GM23338 (cell line): Measurements from ENCODE around the gene PIKFYVE. TPM values are rescaled to one million over a fixed set of nuclear protein-coding genes. Genes with fewer than 3 reads are reported as not detected.

Experiments
- ATAC-seq: fragments of 200-7000 bp; cut with Tn5 transposase; 3 replicates; pipeline ENCODE4 v1.9.1; 2020
- DNase-seq: peaks from one replicate; pipeline ENCODE4 v3.0.0-alpha.2; 2015; ENCODE audit warnings: low spot score
- H2AFZ ChIP-seq: fragments of 200-600 bp; sonication (generic); 2 replicates; pipeline ENCODE4 v1.8.0; 2016; ENCODE audit warnings: antibody characterized with exemption, mild to moderate bottlenecking, moderate library complexity
- H3F3A ChIP-seq: fragments of 200-600 bp; sonication (generic); replicated peaks from 2 replicates; pipeline ENCODE4 v1.8.0; 2017; ENCODE audit warnings: antibody characterized with exemption, mixed run types, low read depth
- H3K27ac ChIP-seq: fragments of 200-600 bp; sonication (generic); 2 replicates; pipeline ENCODE4 v1.6.1; 2016; ENCODE audit warnings: low read depth
- H3K27me3 ChIP-seq: fragments of 200-600 bp; sonication (generic); 2 replicates; pipeline ENCODE4 v1.8.0; 2016; ENCODE audit warnings: mild to moderate bottlenecking, mixed run types, moderate library complexity; ENCODE audit not compliant: insufficient read depth
- H3K36me3 ChIP-seq: fragments of 200-600 bp; sonication (generic); 2 replicates; pipeline ENCODE4 v1.8.0; 2016; ENCODE audit warnings: mild to moderate bottlenecking; ENCODE audit not compliant: insufficient read depth
- H3K4me1 ChIP-seq: fragments of 200-600 bp; sonication (generic); 2 replicates; pipeline ENCODE4 v1.8.0; 2016; ENCODE audit warnings: mild to moderate bottlenecking, moderate library complexity; ENCODE audit not compliant: insufficient read depth
- H3K4me2 ChIP-seq: fragments of 200-600 bp; sonication (generic); 2 replicates; pipeline ENCODE4 v1.7.1; 2017; ENCODE audit warnings: mixed run types
- H3K4me3 ChIP-seq: fragments of 200-600 bp; sonication (generic); 2 replicates; pipeline ENCODE4 v1.6.1; 2016; ENCODE audit warnings: mixed run types
- H3K79me2 ChIP-seq: fragments of 200-600 bp; sonication (generic); replicated peaks from 2 replicates; pipeline ENCODE4 v1.8.0; 2017; ENCODE audit warnings: mild to moderate bottlenecking; ENCODE audit not compliant: insufficient read depth
- H3K9me2 ChIP-seq: fragments of 200-600 bp; sonication (generic); 2 replicates; pipeline ENCODE4 v1.8.0; 2017; ENCODE audit not compliant: insufficient read depth
- H4K20me1 ChIP-seq: fragments of 200-600 bp; sonication (generic); replicated peaks from 2 replicates; pipeline ENCODE4 v1.8.0; 2017; ENCODE audit warnings: mild to moderate bottlenecking; ENCODE audit not compliant: insufficient read depth
- H3K27ac Mint-ChIP-seq: 2 replicates; pipeline ENCODE4 v1.8.0; 2020; ENCODE audit warnings: inconsistent platforms, mild to moderate bottlenecking, moderate library complexity, mixed read lengths
- H3K27me3 Mint-ChIP-seq: 3 replicates; pipeline ENCODE4 v1.8.0; 2022; ENCODE audit warnings: low read depth, mild to moderate bottlenecking, moderate library complexity, mixed read lengths, inconsistent platforms; ENCODE audit not compliant: insufficient read depth, poor library complexity
- H3K36me3 Mint-ChIP-seq: 3 replicates; pipeline ENCODE4 v1.8.0; 2021; ENCODE audit warnings: low read depth, mild to moderate bottlenecking, inconsistent platforms, moderate library complexity, mixed read lengths
- H3K4me1 Mint-ChIP-seq: 3 replicates; pipeline ENCODE4 v1.8.0; 2020; ENCODE audit warnings: mild to moderate bottlenecking, inconsistent platforms, mixed read lengths
- H3K4me3 Mint-ChIP-seq: 3 replicates; pipeline ENCODE4 v1.8.0; 2021; ENCODE audit warnings: moderate library complexity, mild to moderate bottlenecking, inconsistent platforms, mixed read lengths
- H3K9me3 Mint-ChIP-seq: 3 replicates; pipeline ENCODE4 v1.8.0; 2020; ENCODE audit warnings: moderate library complexity, mild to moderate bottlenecking, inconsistent platforms, mixed read lengths
- CREB1 ChIP-seq: fragments of 250-450 bp; sonication (Bioruptor Pico); IDR thresholded peaks from 2 replicates; pipeline ENCODE4 v1.5.0; 2020; ENCODE audit warnings: low read depth, mild to moderate bottlenecking, moderate library complexity
- CTCF ChIP-seq, 2 experiments: fragments of 200-600 bp in 1 of 2; sonication (generic) in 1 of 2; conservative IDR thresholded peaks; 2 replicates each; pipeline versions ENCODE4 v1.5.1 to v1.6.1; 2016 to 2017; ENCODE audit warnings: antibody characterized with exemption in 2 of 2, low read depth in 2 of 2, mild to moderate bottlenecking in 2 of 2, moderate library complexity in 1 of 2
- ETS1 ChIP-seq: IDR thresholded peaks from 2 replicates; pipeline ENCODE4 v1.6.1; 2016; ENCODE audit warnings: antibody characterized with exemption
- EZH2 ChIP-seq: fragments of 200-600 bp; sonication (generic); IDR thresholded peaks from one replicate; pipeline ENCODE4 v1.8.0; 2017; ENCODE audit warnings: antibody characterized with exemption, mild to moderate bottlenecking, low read depth; ENCODE audit not compliant: unreplicated experiment
- EZH2phosphoT487 ChIP-seq: fragments of 200-600 bp; sonication (generic); IDR thresholded peaks from one replicate; pipeline ENCODE4 v1.8.1; 2018; ENCODE audit warnings: antibody characterized with exemption; ENCODE audit not compliant: unreplicated experiment
- JUNB ChIP-seq: IDR thresholded peaks from one replicate; pipeline ENCODE4 v1.6.1; 2016; ENCODE audit warnings: antibody characterized with exemption; ENCODE audit not compliant: unreplicated experiment
- NANOG ChIP-seq: IDR thresholded peaks from 2 replicates; pipeline ENCODE4 v1.6.1; 2016; ENCODE audit warnings: antibody characterized with exemption, borderline replicate concordance
- POLR2AphosphoS5 ChIP-seq: IDR thresholded peaks from 2 replicates; pipeline ENCODE4 v1.6.1; 2016; ENCODE audit warnings: antibody characterized with exemption, low read depth
- REST ChIP-seq: IDR thresholded peaks from one replicate; pipeline ENCODE4 v1.6.1; 2018; ENCODE audit warnings: antibody characterized with exemption; ENCODE audit not compliant: unreplicated experiment
- STAT1 ChIP-seq: IDR thresholded peaks from one replicate; pipeline ENCODE4 v1.6.1; 2016; ENCODE audit warnings: antibody characterized with exemption; ENCODE audit not compliant: unreplicated experiment
- ZNF114 ChIP-seq: fragments of 250-450 bp; sonication (Bioruptor Pico); IDR thresholded peaks from 2 replicates; pipeline ENCODE4 v1.5.0; 2020; ENCODE audit warnings: mild to moderate bottlenecking, moderate library complexity
- polyA plus RNA-seq: library from polyadenylated mRNA; unstranded; fragments of >200 nt; fragmentation: Nextera tagmentation; extraction: Ambion mirVana; gene quantifications from 2 replicates; pipeline ENCODE4 v1.2.1, GENCODE V29; 2016
- total RNA-seq: library from RNA; depleted of rRNA; stranded (reverse); fragments of >200 nt; shearing (Covaris generic); gene quantifications from 2 replicates; pipeline ENCODE4 v1.2.3, GENCODE V29; 2014

PIKFYVE gene
- total and polyA plus RNA-seq, 2 experiments from 2014 or later: 15.1 to 48.0 TPM

- H3K27ac ChIP-seq: peak within 1 kb of the TSS; percentile 98
- no peaks in the 10 kb centered on the region for H3K27me3 ChIP-seq
- Mint-ChIP-seq H3K27me3 (peaks cover 13% of the 10 kb centered on the region), H3K4me1 (peaks cover 38% of the 10 kb centered on the region), H3K27ac (peak within 1 kb of the TSS; percentile 98), H3K36me3 (peaks cover 39% of the 10 kb centered on the region), H3K9me3 (no peaks in the 10 kb centered on the region; the same call in 2 of the 3 replicates), H3K4me3 (peak within 1 kb of the TSS; percentile 99)
- peaks cover 24% of the 10 kb centered on the region for H3K4me1 ChIP-seq
- ATAC-seq: peak; percentile 82
- H3K79me2 ChIP-seq: peaks cover 45% of the 10 kb centered on the region
- H3K4me2 ChIP-seq: peak within 1 kb of the TSS; percentile 99
- H3K4me3 ChIP-seq: peak within 1 kb of the TSS; percentile 99
- no peaks in the 10 kb centered on the region for H3K9me2 ChIP-seq
- H4K20me1 ChIP-seq: peaks cover 13% of the 10 kb centered on the region
- peak; percentile 16 for TF ChIP-seq REST
- no peak for TF ChIP-seq ETS1
- peak; percentile 79 for TF ChIP-seq POLR2AphosphoS5
- no peak for TF ChIP-seq ZNF114 (CRISPR knock-in tag)
- peak; percentile 57 to 64 for TF ChIP-seq CTCF (conservative IDR thresholded peaks at IDR 0.05; ENCODE audit: low read depth in 2 of 2)
- no peak for TF ChIP-seq STAT1
- peaks cover 6% of the 10 kb centered on the region; the same call in 1 of the 2 replicates for H3F3A ChIP-seq
- peak; percentile 98 for DNase-seq
- peak within 1 kb of the TSS; percentile 82; the same call in 1 of the 2 replicates for H2AFZ ChIP-seq
- peaks cover 34% of the 10 kb centered on the region for H3K36me3 ChIP-seq
Observed at GRCh38 chr2:208254871-208255556, 11.0 kb upstream of the PIKFYVE start, which contains the start of gene IDH1. Gene IDH1 (minus strand): TSS chr2:208255071. CDS start chr2:208251551, 3,520 bp downstream.

- Mint-ChIP-seq H3K4me3 (peak overlapping the region; percentile 99), H3K9me3 (no peaks in the 10 kb centered on the region; the same call in 2 of the 3 replicates), H3K4me1 (peaks cover 32% of the 10 kb centered on the region), H3K36me3 (peaks cover 33% of the 10 kb centered on the region), H3K27ac (peak overlapping the region; percentile 98), H3K27me3 (peaks cover 13% of the 10 kb centered on the region)
- Histone ChIP-seq H3F3A (peaks cover 6% of the 10 kb centered on the region; the same call in 1 of the 2 replicates), H3K36me3 (peaks cover 31% of the 10 kb centered on the region), H3K4me1 (peaks cover 24% of the 10 kb centered on the region), H3K9me2 (no peaks in the 10 kb centered on the region), H2AFZ (peak overlapping the region; percentile 82; the same call in 1 of the 2 replicates), H3K79me2 (peaks cover 42% of the 10 kb centered on the region), H4K20me1 (peaks cover 13% of the 10 kb centered on the region), H3K4me2 (peak overlapping the region; percentile 76), H3K27me3 (no peaks in the 10 kb centered on the region), H3K27ac (peak overlapping the region; percentile 91), H3K4me3 (peak overlapping the region; percentile 99)
- DNase-seq (no peak), ATAC-seq (peak; percentile 1)
- TF ChIP-seq EZH2 (no peak), CREB1 (CRISPR knock-in tag) (no peak), EZH2phosphoT487 (no peak), ZNF114 (CRISPR knock-in tag) (no peak), JUNB (no peak), REST (no peak), NANOG (no peak)
Observed at GRCh38 chr2:208255557-208256106, 10.4 kb upstream of the PIKFYVE start.
